AG10803 (cell line): ENCODE results near the gene PLPP6.

Source experiments
- DNase-seq: peaks from one replicate; pipeline ENCODE4 v3.0.0; 2010; ENCODE audit warnings: low read depth
- H3K4me3 ChIP-seq: 2 replicates; pipeline ENCODE4 v1.5.1; 2011; ENCODE audit warnings: mild to moderate bottlenecking, low read length, control low read depth
- TF ChIP-seq, protein P1 (sequence below): conservative IDR thresholded peaks from 2 replicates; pipeline ENCODE4 v1.5.1; 2011; ENCODE audit warnings: mild to moderate bottlenecking, low read length, control low read depth, inconsistent platforms

PLPP6 gene

DNA sequence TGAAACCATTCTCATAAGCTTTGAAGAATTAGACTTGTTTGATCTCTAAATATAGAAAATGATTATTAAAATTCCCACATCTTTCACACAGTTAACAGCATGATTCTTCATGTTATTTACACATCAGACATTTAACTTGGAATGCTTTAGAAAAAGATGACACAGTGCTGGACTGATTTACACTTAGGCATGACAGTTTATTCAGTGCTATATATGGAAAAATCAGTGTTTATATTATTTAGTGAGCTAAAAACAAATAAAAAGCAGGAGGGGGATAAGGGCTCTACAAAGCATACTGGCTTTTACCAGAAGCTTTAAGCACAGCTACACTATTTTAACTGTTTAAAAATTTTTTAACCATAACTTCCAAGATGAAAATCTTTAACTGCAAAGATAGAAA, 47.3 kb downstream of the PLPP6 start:
- TF ChIP-seq, protein P1, sequence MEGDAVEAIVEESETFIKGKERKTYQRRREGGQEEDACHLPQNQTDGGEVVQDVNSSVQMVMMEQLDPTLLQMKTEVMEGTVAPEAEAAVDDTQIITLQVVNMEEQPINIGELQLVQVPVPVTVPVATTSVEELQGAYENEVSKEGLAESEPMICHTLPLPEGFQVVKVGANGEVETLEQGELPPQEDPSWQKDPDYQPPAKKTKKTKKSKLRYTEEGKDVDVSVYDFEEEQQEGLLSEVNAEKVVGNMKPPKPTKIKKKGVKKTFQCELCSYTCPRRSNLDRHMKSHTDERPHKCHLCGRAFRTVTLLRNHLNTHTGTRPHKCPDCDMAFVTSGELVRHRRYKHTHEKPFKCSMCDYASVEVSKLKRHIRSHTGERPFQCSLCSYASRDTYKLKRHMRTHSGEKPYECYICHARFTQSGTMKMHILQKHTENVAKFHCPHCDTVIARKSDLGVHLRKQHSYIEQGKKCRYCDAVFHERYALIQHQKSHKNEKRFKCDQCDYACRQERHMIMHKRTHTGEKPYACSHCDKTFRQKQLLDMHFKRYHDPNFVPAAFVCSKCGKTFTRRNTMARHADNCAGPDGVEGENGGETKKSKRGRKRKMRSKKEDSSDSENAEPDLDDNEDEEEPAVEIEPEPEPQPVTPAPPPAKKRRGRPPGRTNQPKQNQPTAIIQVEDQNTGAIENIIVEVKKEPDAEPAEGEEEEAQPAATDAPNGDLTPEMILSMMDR: no peak
- DNase-seq: no peak
- no peak overlapping the region for H3K4me3 ChIP-seq

DNA sequence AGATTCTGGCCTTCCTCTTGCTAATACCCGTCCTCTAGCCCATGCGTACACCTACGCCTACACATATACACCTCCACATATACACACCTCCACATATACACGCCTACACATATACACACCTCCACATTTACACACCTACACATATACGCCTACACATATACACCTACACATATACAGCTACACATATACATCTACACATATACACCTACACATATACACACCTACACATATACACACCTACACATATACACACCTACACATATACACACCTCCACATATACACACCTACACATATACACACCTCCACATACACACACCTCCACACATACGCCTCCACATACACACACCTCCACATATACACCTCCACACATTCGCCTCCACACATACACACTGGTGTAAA, 51.8 kb downstream of the PLPP6 start:
- TF ChIP-seq, protein P1: no peak
- no peak overlapping the region for H3K4me3 ChIP-seq
- DNase-seq: no peak

DNA sequence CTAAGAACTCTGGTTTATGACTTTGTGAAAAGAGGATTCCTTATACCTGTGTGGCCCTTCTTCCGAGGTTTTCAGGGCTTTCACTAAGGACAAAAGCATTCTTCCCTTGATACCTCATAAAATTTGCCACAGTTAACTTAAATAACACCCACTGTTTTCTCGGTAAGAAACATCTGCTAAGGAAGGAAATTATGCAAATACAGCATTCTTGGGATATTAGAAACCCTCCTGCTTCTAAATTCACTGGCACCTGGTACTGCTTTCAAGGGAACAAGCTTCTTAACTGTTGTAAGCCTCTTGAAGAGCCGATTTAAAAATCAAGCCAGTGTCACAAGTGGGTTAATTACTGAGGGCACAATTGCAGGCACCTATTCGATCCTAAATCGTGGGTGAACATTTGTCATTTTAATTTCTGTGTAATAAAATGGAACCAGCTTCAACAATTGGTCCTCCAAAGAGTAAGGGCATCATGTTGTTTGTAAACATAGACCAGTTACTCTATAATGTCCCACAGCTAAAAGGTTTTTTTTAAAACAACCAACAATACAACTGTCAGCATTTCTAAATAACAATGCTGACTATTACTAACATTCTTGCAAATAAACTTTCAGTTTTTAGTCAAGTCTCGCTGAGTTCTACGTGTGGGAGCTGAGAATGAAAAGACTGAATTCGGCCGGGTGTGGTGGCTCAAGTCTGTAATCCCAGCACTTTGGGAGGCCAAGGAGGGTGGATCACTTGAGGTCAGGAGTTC, 52.3 kb downstream of the PLPP6 start:
- TF ChIP-seq, protein P1: no peak
- DNase-seq: peak; percentile 40
- H3K4me3 ChIP-seq: no peak overlapping the region
